Pulmonary artery endothelial cell (primary cell): Measurements from ENCODE around the gene PAFAH1B1. TPM values are rescaled to one million over a fixed set of nuclear protein-coding genes. Genes with fewer than 3 reads are reported as not detected.
"Not testable (repeated sequence)": the region's sequence is repeated elsewhere in the genome, so short reads cannot be mapped to it uniquely, and the experiment has no call there.

Experiments
- DNase-seq: peaks from one replicate; pipeline ENCODE4 v3.0.0-alpha.2; 2011; ENCODE audit warnings: low read depth, low spot score
- total RNA-seq: library from RNA; depleted of rRNA; stranded (reverse); fragments of >200 nt; gene quantifications from 2 replicates; pipeline ENCODE4 v1.2.3, GENCODE V29; 2014

Gene PAFAH1B1
- total RNA-seq, 1 donor from 2014 or later, result 78.7 TPM

GRCh38 chr17:2594722-2595599 lies 1.5 kb downstream of the PAFAH1B1 start:
- no peak for DNase-seq

DNA sequence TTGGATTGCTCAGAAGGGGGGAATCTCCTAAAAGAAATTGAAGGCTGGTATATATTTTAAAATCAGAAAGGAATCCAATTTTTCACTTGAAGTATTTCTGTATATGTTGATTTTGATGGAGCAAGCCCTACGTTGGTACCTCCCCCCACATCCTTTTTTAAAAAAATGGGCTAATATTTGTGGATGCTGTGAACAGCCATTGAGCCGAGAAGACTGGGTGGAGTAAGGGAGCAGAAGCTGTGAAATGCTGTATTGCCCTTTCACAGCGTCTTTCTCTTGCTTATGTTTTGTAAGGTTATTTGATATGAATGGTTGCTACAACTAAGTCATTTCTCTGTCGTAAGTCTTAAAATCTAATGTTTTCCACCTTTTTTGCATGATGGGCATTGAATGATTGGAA lies 2.3 kb downstream of the PAFAH1B1 start:
- DNase-seq, result no peak

DNA sequence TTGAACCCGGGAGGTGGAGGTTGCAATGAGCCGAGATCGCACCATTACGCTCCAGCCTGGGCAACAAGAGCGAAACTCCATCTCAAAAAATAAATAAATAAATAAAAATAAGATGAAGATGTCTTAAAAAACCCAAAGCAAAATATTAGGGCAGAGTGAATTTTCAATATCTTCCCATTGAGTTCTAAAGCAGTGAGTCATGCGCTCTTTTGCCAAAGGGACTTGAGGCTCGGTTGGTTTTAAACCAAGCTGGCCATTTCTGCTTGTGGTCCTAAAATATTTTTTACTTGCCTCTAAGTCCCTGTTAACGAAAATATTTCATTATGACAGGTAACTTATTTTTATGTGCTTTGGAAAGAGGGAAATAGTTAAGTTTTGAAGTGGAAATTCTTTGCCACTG lies 4.7 kb downstream of the PAFAH1B1 start:
- DNase-seq, result no peak

DNA sequence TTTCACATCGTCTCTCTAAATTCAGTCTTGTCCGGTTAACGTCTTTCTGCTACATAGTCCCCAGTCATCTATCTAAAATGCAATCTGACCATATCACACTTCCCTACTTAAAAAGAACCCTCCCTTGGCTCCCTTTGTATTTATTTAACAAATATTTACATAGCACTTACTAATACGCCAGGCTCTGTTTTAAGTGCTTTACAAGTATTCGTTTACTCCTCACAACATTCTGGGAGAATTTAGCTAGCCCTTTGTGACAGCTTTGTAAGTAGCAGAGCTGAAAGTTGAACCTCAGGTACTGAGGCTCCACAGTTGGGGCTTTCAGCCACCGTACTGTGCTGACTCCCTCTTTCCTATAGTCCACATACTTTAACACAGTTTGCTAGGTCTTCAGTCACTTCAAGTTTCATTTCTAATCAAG lies 9.2 kb downstream of the PAFAH1B1 start:
- no peak for DNase-seq

DNA sequence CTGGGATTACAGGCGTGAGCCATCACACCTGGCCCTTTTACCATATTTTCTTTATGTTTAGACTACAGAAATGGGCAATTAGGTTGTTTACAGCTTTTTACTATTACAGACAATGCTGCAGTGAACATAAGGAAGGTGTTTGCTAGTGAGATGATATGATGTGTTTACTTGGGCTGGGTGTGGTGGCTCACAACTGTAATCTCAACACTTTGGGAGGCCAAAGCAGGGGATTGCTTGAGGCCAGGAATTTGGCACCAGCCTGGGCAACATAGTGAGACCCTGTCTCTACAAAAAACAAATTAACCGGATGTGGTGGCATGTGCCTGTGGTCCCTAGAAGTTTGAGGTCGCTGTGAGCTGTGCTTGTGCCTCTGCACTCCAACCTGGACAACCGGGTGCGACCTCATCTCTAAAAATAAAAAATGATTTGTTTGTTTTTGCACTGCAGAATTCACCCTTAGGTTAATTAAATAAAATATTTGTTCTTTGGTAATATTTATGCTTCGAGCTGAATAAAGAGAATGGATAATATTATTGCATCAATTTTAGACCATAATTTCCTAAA lies 15.0 kb downstream of the PAFAH1B1 start:
- no peak for DNase-seq

DNA sequence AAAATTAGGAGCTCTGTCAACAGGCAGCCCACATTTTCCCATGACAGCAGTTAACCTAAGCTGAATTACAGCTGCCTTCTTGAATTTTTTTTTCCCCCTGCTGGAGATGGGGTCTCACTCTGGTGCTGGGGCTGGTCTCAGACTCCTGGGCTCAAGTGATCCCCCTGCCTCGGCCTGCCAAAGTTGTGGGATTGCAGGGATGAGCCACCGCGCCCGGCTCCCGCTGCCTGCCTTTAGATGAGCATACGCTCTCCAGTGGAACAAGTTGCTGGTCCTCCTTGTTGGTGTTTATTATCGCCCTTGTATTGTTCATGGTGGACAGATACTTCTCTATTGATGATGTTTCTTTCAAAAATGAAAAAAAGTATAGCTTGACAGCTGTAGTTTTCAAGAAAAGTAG lies 15.6 kb downstream of the PAFAH1B1 start:
- DNase-seq, result no peak

GRCh38 chr17:2610195-2611175 lies 17.0 kb downstream of the PAFAH1B1 start:
- no peak for DNase-seq

DNA sequence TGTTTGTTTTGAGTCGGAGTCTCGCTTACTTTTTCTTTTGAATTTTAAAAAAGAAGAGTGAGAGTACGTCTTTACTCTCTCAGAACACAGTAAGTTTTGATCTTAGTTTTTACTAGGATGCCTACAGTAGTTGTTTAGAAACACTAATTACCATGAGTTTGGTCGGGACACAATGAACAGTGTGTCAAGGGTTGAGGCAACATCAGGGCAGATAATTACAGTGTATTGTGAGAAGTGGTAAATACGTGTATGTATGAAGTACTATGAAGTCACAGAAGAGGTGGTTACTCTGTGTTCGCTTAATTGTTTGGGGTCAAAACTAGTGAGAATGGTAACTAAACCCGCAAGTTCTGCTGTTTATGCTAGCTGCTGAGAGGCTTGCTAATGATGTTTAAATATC lies 18.2 kb downstream of the PAFAH1B1 start:
- no peak for DNase-seq

DNA sequence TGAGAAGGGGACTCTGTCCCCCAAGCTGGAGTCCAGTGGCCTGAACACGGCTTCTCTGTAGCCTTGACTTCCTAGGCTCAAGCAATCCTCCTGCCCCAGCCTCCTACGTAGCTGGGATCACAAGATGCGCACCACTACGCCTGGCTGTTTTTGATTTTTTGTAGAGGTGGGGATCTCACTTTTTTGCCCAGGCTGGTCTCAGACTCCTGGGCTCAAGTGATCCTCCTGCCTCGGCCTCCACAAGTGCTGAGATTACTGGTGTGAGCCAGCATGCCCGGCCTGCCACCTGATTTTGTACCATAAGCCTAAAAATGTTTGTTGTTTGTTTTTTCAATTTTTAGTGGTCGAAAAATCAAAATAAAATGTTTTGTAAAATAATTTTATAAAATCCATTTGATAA lies 19.2 kb downstream of the PAFAH1B1 start:
- DNase-seq, result no peak

- no peak for DNase-seq
These were observed 19.8 kb downstream of the PAFAH1B1 start for GRCh38 chr17:2613089-2613808.

DNA sequence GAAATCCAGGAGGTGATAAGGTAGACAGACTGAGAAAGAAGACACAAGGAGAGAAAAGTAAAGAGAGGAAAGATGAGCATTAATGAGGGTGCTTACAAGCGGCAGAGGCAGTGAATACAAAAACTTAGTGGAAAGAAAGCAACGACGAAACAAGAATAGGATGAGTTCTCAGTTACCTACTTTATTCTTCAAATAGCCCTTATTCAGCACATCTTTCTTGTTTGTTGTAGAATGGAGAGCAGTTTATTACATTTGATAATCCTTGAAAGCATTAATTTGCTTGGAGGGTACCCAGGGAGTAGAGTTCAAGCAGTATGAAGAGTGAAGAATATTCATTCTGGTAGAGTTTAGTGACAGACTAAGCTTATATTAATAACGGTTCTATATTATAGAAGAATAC lies 22.4 kb downstream of the PAFAH1B1 start:
- no peak for DNase-seq

DNA sequence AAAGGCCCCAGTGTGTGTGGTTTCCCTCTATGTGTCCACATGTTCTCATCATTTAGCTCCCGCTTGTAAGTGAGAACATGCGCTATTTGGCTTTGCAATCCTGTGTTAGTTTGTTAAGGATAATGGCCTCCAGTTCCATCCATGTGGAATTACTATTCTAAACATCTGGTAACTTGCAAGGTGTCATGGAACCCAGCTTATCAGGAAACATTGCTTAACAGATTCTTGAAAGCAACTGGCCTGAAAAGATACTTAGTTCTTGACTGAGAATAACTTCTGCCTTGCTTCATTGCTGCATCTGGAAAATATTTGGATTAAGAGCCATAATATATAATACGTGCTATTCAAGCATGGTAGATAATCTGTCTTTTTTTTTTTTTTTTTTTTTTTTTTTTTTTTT lies 27.8 kb downstream of the PAFAH1B1 start:
- DNase-seq, result no peak

DNA sequence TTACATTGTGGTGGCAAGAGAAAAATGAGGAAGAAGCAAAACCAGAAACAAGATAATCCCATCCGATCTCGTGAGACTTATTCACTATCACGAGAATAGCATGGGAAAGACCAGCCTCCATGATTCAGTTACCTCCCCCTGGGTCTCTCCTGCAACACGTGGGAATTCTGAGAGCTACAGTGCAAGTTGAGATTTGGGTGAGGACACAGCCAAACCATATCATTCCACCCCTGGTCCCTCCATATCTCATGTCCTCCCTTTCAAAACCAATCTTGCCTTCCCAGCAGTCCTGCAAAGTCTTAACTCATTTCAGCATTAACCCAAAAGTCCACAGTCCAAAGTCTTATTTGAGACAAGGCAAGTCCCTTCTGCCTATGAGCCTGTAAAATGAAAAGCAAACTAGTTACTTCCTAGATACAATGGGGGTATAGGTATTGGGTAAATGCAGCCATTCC lies 28.5 kb downstream of the PAFAH1B1 start:
- DNase-seq, result not testable (repeated sequence)

DNA sequence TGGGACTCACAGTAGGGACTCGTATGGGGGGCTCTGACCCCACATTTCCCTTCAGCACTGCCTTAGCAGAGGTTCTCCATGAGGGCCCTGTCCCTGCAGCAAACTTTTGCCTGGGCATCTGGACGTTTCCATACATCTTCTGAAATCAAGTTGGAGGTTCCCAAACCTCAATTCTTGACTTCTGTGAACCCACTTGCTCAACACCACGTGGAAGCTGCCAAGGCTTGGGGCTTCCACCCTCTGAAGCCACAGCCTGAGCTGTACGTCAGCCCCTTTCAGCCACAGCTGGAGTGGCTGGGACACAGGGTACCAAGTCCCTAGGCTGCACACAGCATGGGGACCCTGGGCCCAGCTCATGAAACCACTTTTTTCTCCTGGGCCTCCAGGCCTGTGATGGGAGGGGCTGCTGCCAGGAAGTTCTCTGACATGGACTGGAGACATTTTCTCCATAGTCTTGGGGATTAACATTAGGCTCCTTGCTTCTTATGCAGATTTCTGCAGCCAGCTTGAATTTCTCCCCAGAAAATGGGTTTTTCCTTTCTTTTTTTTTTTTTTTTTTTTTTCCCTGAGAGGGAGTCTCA lies 29.4 kb downstream of the PAFAH1B1 start:
- not testable (repeated sequence) for DNase-seq

DNA sequence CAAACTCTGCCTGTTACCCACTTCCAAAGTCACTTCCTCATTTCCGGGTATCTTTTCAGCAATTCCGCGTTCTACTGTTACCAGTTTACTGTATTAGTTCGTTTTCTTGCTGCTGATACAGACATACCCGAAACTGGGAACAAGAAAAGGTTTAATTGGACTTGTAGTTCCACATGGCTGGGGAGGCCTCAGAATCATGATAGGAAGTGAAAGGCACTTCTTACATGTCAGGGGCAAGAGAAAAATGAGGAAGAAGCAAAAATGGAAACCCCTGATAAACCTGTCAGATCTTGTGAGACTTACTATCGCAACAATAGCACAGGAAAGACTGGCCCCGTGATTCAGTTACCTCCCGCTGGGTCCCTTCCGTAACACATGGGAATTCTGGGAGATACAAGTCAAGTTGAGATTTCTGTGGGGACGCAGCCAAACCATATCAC lies 30.9 kb downstream of the PAFAH1B1 start:
- no peak for DNase-seq

GRCh38 chr17:2626626-2627219 lies 33.3 kb downstream of the PAFAH1B1 start:
- not testable (repeated sequence) for DNase-seq

GRCh38 chr17:2628922-2629321 lies 35.5 kb downstream of the PAFAH1B1 start:
- not testable (repeated sequence) for DNase-seq

DNA sequence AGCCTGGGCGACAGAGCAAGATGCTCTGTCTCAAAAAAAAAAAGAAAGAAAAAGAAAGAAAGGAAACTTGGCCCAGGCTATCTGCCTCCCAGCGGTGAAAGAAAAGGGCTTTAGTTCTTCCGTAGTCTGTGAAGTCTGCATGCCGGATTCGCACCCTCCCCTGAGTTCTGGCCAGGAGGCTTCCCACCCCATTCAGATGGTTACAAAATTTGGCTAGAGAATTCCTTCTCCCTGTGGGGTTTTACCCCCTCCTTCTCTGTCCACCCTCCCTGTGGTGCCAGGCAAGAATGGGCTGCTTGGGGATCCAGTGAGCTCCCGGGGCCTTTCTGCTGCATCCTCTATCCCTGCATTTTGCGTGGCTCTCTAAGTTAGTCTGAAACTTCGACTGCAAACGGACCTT lies 37.8 kb downstream of the PAFAH1B1 start:
- no peak for DNase-seq

- DNase-seq, result no peak
These were observed 41.0 kb downstream of the PAFAH1B1 start for GRCh38 chr17:2634361-2634960.

DNA sequence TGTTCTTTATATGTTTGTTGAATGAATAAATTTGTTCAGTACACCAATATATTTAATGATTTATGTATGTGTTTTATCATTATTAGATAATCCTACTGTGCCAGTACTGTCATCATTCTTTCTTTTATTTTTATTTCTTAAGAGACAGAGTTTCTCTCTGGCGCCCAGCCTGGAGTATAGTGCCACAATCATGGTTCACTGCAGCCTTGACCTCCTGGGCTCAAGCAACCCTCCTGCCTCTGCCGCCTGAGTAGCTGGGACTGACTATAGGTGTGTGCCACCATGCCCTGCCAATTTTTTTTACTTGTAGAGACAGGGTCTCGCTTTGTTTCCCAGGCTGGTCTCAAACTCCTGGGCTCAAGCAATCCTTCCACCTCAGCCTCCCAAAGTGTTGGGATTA lies 41.8 kb downstream of the PAFAH1B1 start:
- DNase-seq, result no peak
